Glomerular endothelial cell (primary cell): ENCODE measurements around the gene ZMAT5. TPM values are rescaled to one million over a fixed set of nuclear protein-coding genes. Genes with fewer than 3 reads are reported as not detected.

ENCODE experiments used
- DNase-seq: peaks from one replicate; pipeline ENCODE4 v3.0.0-alpha.2; 2011; ENCODE audit warnings: low read depth, low spot score; ENCODE audit errors: extremely low read depth
- total RNA-seq: library from RNA; depleted of rRNA; stranded (reverse); fragments of >200 nt; gene quantifications from 2 replicates; pipeline ENCODE4 v1.2.3, GENCODE V29; 2015

The ZMAT5 gene
- 18.6 and 31.7 TPM in 2 replicates for total RNA-seq

GRCh38 chr22:29766632-29767170 is at the start of gene ZMAT5:
Gene ZMAT5, minus strand, starts transcription at chr22:29767007. Its CDS starts 18,463 bp downstream, at chr22:29748544.
- DNase-seq = peak; percentile 89

GRCh38 chr22:29816539-29816938 is 49.7 kb upstream of the ZMAT5 start:
- DNase-seq = no peak

- no peak for DNase-seq
Measured at GRCh38 chr22:29816128-29816527, 49.3 kb upstream of the ZMAT5 start.

GRCh38 chr22:29815580-29815979 is 48.8 kb upstream of the ZMAT5 start:
- DNase-seq = no peak

GRCh38 chr22:29814003-29814402 is 47.2 kb upstream of the ZMAT5 start:
- no peak for DNase-seq

GRCh38 chr22:29813563-29813962 is 46.8 kb upstream of the ZMAT5 start:
- DNase-seq = no peak

GRCh38 chr22:29813126-29813525 is 46.3 kb upstream of the ZMAT5 start:
- no peak for DNase-seq

- DNase-seq = no peak
Measured at GRCh38 chr22:29811377-29811776, 44.6 kb upstream of the ZMAT5 start.

- DNase-seq = no peak
Measured at GRCh38 chr22:29810216-29810615, 43.4 kb upstream of the ZMAT5 start.

- DNase-seq = no peak
Measured at GRCh38 chr22:29806196-29806595, 39.4 kb upstream of the ZMAT5 start.

- no peak for DNase-seq
Measured at GRCh38 chr22:29804985-29805384, 38.2 kb upstream of the ZMAT5 start.

GRCh38 chr22:29803190-29803589 is 36.4 kb upstream of the ZMAT5 start:
- DNase-seq = no peak

- DNase-seq = no peak
Measured at GRCh38 chr22:29801796-29802195, 35.0 kb upstream of the ZMAT5 start.

GRCh38 chr22:29801153-29801552 is 34.3 kb upstream of the ZMAT5 start:
- no peak for DNase-seq

- peak; percentile 51 for DNase-seq
Measured at GRCh38 chr22:29799217-29799680, 32.4 kb upstream of the ZMAT5 start.

GRCh38 chr22:29798801-29799200 is 32.0 kb upstream of the ZMAT5 start:
- DNase-seq = no peak

GRCh38 chr22:29798318-29798717 is 31.5 kb upstream of the ZMAT5 start:
- DNase-seq = no peak

GRCh38 chr22:29797351-29797750 is 30.5 kb upstream of the ZMAT5 start:
- DNase-seq = no peak

- no peak for DNase-seq
Measured at GRCh38 chr22:29795663-29796062, 28.9 kb upstream of the ZMAT5 start.

- no peak for DNase-seq
Measured at GRCh38 chr22:29793396-29793795, 26.6 kb upstream of the ZMAT5 start.

GRCh38 chr22:29790061-29790460 is 23.3 kb upstream of the ZMAT5 start:
- no peak for DNase-seq

- no peak for DNase-seq
Measured at GRCh38 chr22:29788339-29789279, 21.8 kb upstream of the ZMAT5 start.
